K562 (cell line): Measurements from ENCODE around the gene LRRC3C. TPM values are rescaled to one million over a fixed set of nuclear protein-coding genes. Genes with fewer than 3 reads are reported as not detected.

Source experiments
- CAMTA2 ChIP-seq: fragments of 250-450 bp; sonication (Bioruptor Pico); conservative IDR thresholded peaks from 2 replicates; pipeline ENCODE4 v1.5.1; 2022
- CBFA2T3 ChIP-seq: fragments of 450-650 bp; IDR thresholded peaks from 2 replicates; pipeline ENCODE4 v1.6.1; 2017
- CREB1 ChIP-seq, 2 experiments: sonication (generic) in 1 of 2; formaldehyde crosslinking in 1 of 2; IDR thresholded peaks; 2 replicates each; pipeline versions ENCODE4 v1.6.1 to v1.8.0; 2012 to 2022; ENCODE audit warnings: inconsistent platforms in 1 of 2, mild to moderate bottlenecking in 1 of 2, missing genetic modification reagents in 1 of 2, moderate library complexity in 1 of 2
- EHMT2 ChIP-seq: fragments of 450-650 bp; IDR thresholded peaks from 2 replicates; pipeline ENCODE4 v1.6.1; 2018; ENCODE audit warnings: antibody characterized with exemption
- ERF ChIP-seq: fragments of 450-650 bp; formaldehyde crosslinking; IDR thresholded peaks from 2 replicates; pipeline ENCODE4 v1.4.0; 2020; ENCODE audit warnings: mild to moderate bottlenecking, mixed read lengths
- HNRNPH1 ChIP-seq: fragments of 200-400 bp; formaldehyde crosslinking; optimal IDR thresholded peaks from 2 replicates; pipeline ENCODE3; 2017; ENCODE audit warnings: low read depth, mild to moderate bottlenecking, low read length, moderate library complexity
- KDM4B ChIP-seq, 2 experiments: fragments of 450-650 bp in 1 of 2; sonication (generic) in 1 of 2; IDR thresholded peaks; 2 replicates each; pipeline ENCODE4 v1.6.1; 2016 to 2017; ENCODE audit warnings: borderline replicate concordance in 2 of 2, antibody characterized with exemption in 1 of 2, low read depth in 1 of 2, mild to moderate bottlenecking in 1 of 2
- KLF16 ChIP-seq: IDR thresholded peaks from 2 replicates; pipeline ENCODE4 v1.6.1; 2016; ENCODE audit warnings: antibody characterized with exemption
- MAFF ChIP-seq: IDR thresholded peaks from 2 replicates; pipeline ENCODE4 v1.6.1; 2012; ENCODE audit warnings: low read length, improper control_type of control experiment
- MEF2A ChIP-seq: IDR thresholded peaks from 2 replicates; pipeline ENCODE4 v1.6.1; 2011; ENCODE audit warnings: low read depth, mild to moderate bottlenecking, low read length, moderate library complexity; ENCODE audit not compliant: control insufficient read depth
- NFXL1 ChIP-seq: fragments of 450-650 bp; formaldehyde crosslinking; IDR thresholded peaks from 2 replicates; pipeline ENCODE4 v1.4.0; 2021; ENCODE audit warnings: mild to moderate bottlenecking
- PHTF2 ChIP-seq: fragments of 250-450 bp; sonication (Bioruptor Pico); IDR thresholded peaks from 2 replicates; pipeline ENCODE4 v1.5.0; 2021; ENCODE audit warnings: mild to moderate bottlenecking
- POLR2AphosphoS2 ChIP-seq: IDR thresholded peaks from 2 replicates; pipeline ENCODE4 v1.6.1; 2012; ENCODE audit warnings: low read length, improper control_type of control experiment
- RBM25 ChIP-seq: fragments of 200-400 bp; formaldehyde crosslinking; IDR thresholded peaks from 2 replicates; pipeline ENCODE4 v1.6.1; 2018; ENCODE audit warnings: low read length, low read depth, moderate library complexity; ENCODE audit not compliant: severe bottlenecking
- TCF7L2 ChIP-seq: fragments of 150-350 bp; IDR thresholded peaks from 2 replicates; pipeline ENCODE4 v1.6.1; 2016; ENCODE audit warnings: low read depth, mild to moderate bottlenecking, low read length, moderate library complexity
- ZNF384 ChIP-seq: IDR thresholded peaks from 2 replicates; pipeline ENCODE4 v1.6.1; 2012; ENCODE audit warnings: low read depth, low read length, improper control_type of control experiment
- ZNF79 ChIP-seq: fragments of 250-450 bp; sonication (Bioruptor Pico); IDR thresholded peaks from 2 replicates; pipeline ENCODE4 v1.4.0; 2020; ENCODE audit warnings: low read depth, mild to moderate bottlenecking, moderate library complexity
- polyA plus RNA-seq, 8 experiments: library from polyadenylated mRNA; depleted of rRNA in 4 of 8; stranded (reverse) in 5 of 8; unstranded in 3 of 8; fragments of >200 nt; fragmentation: Nextera tagmentation in 2 of 8; fragmentation: Illumina TruSeq in 1 of 8; extraction: Ambion mirVana in 2 of 8; extraction: Trizol in 1 of 8; gene quantifications; 2 replicates each; pipeline versions ENCODE4 v1.2.1 to v1.2.3, GENCODE V29; 2011 to 2014; ENCODE audit warnings: inconsistent platforms in 1 of 8, missing spikeins in 1 of 8
- total RNA-seq, 7 experiments: library from RNA; depleted of rRNA in 6 of 7; stranded (reverse); fragments of >200 nt in 6 of 7; fragmentation: Illumina TruSeq in 2 of 7; extraction: Trizol in 2 of 7; gene quantifications; 2 replicates each; pipeline versions ENCODE4 v1.2.1 to v1.2.3, GENCODE V29; 2011 to 2021; ENCODE audit warnings: low replicate concordance in 1 of 7
- TF ChIP-seq, protein P1 (sequence below): fragments of 250-450 bp; sonication (Bioruptor Pico); IDR thresholded peaks from 2 replicates; pipeline ENCODE4 v1.5.0; 2021
- TF ChIP-seq, protein P2 (sequence below), 2 experiments: fragments of 200-800 bp in 1 of 2; sonication (Bioruptor generic) in 1 of 2; sonication (generic) in 1 of 2; formaldehyde crosslinking in 1 of 2; IDR thresholded peaks in 1 of 2; conservative IDR thresholded peaks in 1 of 2; 2 replicates each; pipeline versions ENCODE4 v1.5.0 to v1.6.1; 2016 to 2020; ENCODE audit warnings: missing compliant biosample characterization in 1 of 2, missing genetic modification characterization in 1 of 2, missing genetic modification reagents in 1 of 2
- TF ChIP-seq, protein P3 (sequence below), 2 experiments: IDR thresholded peaks in 1 of 2; conservative IDR thresholded peaks in 1 of 2; 2 replicates each; pipeline ENCODE4 v1.6.1; 2016; ENCODE audit warnings: low read depth in 2 of 2, mild to moderate bottlenecking in 1 of 2, missing compliant biosample characterization in 1 of 2, missing genetic modification characterization in 1 of 2, moderate library complexity in 1 of 2
- TF ChIP-seq, protein P4 (sequence below): fragments of 250-450 bp; sonication (Bioruptor Pico); IDR thresholded peaks from 2 replicates; pipeline ENCODE4 v1.8.0; 2021; ENCODE audit warnings: moderate library complexity, mild to moderate bottlenecking, inconsistent platforms

LRRC3C gene
- total and polyA plus RNA-seq, 9 of the 15 experiments (the other 6 are each of a cell fraction or from before 2014, with no cell fraction given), result not detected

DNA sequence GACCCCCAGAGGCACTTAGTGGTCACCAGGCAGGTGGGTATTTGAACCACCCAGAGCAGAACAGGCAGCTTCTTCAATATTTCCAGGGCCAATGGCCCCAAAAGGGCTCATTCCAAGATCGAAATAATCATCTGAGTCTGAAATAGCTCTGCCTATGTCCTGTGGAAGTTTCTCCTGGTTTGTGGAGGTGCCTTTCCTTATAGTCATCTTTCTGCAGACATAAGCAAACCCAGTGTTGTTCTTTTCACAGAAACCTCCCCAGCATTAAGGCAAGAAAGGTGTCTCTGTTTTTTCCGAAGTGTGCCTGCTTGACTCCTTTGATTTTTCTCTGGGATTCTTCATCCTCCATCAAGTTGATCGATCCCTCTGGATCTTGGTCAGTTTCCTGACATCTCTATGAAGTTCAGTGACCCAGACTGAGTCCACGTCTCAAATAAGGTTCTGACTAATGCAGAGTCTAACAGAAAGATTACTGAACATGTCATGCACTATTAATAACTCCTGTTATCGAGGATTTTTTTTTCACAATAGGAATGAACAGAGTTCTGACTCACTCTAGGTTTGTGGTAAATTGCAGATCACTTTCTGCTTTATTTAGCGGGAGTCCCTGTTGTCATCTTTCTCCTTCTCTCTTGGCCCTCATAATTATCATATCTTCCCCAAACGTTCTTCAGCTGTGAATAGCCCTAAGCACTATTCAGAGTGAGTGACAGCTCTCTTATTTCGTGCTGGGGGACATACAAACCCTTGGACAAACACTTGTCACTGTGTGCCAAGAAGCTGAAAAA lies 1.5 kb downstream of the LRRC3C start (continued):
- no peak for TF ChIP-seq ERF (CRISPR knock-in tag)
- no peak for TF ChIP-seq CAMTA2 (CRISPR knock-in tag)
- TF ChIP-seq PHTF2 (CRISPR knock-in tag), result no peak
- no peak for TF ChIP-seq POLR2AphosphoS2
- TF ChIP-seq RBM25, result no peak
- peak; percentile 39; the same call in 1 of the 2 replicates for TF ChIP-seq CBFA2T3
- TF ChIP-seq NFXL1 (CRISPR knock-in tag), result no peak
- no peak for TF ChIP-seq TCF7L2
- TF ChIP-seq, protein P1, sequence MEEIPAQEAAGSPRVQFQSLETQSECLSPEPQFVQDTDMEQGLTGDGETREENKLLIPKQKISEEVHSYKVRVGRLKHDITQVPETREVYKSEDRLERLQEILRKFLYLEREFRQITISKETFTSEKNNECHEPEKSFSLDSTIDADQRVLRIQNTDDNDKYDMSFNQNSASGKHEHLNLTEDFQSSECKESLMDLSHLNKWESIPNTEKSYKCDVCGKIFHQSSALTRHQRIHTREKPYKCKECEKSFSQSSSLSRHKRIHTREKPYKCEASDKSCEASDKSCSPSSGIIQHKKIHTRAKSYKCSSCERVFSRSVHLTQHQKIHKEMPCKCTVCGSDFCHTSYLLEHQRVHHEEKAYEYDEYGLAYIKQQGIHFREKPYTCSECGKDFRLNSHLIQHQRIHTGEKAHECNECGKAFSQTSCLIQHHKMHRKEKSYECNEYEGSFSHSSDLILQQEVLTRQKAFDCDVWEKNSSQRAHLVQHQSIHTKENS (CRISPR knock-in tag), result no peak
- peak; percentile 75 for TF ChIP-seq ZNF384
- TF ChIP-seq MAFF, result no peak
- peak; percentile 95 for TF ChIP-seq MEF2A
- no peak for TF ChIP-seq EHMT2
- TF ChIP-seq KLF16, result no peak
- TF ChIP-seq KDM4B (IDR thresholded peaks at IDR 0.05; ENCODE audit: borderline replicate concordance in 2 of 2, low read depth in 1 of 2), result no peak
- TF ChIP-seq ZNF79, result no peak
- TF ChIP-seq CREB1 (IDR thresholded peaks at IDR 0.05), result no peak
- no peak for TF ChIP-seq CREB1 (CRISPR knock-in tag; IDR thresholded peaks at IDR 0.05)
- TF ChIP-seq, protein P2, sequence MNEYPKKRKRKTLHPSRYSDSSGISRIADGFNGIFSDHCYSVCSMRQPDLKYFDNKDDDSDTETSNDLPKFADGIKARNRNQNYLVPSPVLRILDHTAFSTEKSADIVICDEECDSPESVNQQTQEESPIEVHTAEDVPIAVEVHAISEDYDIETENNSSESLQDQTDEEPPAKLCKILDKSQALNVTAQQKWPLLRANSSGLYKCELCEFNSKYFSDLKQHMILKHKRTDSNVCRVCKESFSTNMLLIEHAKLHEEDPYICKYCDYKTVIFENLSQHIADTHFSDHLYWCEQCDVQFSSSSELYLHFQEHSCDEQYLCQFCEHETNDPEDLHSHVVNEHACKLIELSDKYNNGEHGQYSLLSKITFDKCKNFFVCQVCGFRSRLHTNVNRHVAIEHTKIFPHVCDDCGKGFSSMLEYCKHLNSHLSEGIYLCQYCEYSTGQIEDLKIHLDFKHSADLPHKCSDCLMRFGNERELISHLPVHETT (CRISPR knock-in tag; conservative IDR thresholded peaks at IDR 0.05 in 1 of 2, IDR thresholded peaks at IDR 0.05 in 1 of 2), result no peak
- no peak for TF ChIP-seq HNRNPH1
- TF ChIP-seq, protein P3, sequence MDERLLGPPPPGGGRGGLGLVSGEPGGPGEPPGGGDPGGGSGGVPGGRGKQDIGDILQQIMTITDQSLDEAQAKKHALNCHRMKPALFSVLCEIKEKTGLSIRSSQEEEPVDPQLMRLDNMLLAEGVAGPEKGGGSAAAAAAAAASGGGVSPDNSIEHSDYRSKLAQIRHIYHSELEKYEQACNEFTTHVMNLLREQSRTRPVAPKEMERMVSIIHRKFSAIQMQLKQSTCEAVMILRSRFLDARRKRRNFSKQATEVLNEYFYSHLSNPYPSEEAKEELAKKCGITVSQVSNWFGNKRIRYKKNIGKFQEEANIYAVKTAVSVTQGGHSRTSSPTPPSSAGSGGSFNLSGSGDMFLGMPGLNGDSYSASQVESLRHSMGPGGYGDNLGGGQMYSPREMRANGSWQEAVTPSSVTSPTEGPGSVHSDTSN (CRISPR knock-in tag; IDR thresholded peaks at IDR 0.05; ENCODE audit: low read depth), result 0 out of 2 replicates have a peak, but pooled peaks have one; percentile 35
- TF ChIP-seq, protein P3 (tag; conservative IDR thresholded peaks at IDR 0.05; ENCODE audit: low read depth), result peak; percentile 56
- TF ChIP-seq, protein P4, sequence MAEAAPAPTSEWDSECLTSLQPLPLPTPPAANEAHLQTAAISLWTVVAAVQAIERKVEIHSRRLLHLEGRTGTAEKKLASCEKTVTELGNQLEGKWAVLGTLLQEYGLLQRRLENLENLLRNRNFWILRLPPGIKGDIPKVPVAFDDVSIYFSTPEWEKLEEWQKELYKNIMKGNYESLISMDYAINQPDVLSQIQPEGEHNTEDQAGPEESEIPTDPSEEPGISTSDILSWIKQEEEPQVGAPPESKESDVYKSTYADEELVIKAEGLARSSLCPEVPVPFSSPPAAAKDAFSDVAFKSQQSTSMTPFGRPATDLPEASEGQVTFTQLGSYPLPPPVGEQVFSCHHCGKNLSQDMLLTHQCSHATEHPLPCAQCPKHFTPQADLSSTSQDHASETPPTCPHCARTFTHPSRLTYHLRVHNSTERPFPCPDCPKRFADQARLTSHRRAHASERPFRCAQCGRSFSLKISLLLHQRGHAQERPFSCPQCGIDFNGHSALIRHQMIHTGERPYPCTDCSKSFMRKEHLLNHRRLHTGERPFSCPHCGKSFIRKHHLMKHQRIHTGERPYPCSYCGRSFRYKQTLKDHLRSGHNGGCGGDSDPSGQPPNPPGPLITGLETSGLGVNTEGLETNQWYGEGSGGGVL (CRISPR knock-in tag), result no peak
